H1 (cell line): ENCODE results near the gene SCN4A. TPM values are rescaled to one million over a fixed set of nuclear protein-coding genes. Genes with fewer than 3 reads are reported as not detected.

Experiments used
- CTCF ChIA-PET: fragments of 300-600 bp; sonication (Branson Sonifier 250); formaldehyde crosslinking; loops from one replicate; lab custom pipeline; 2021; ENCODE audit not compliant: partially characterized antibody; lab: Charles Lee
- POLR2A ChIA-PET: fragments of 300-600 bp; sonication (Branson Sonifier 250); formaldehyde crosslinking; loops from one replicate; lab custom pipeline; 2021; ENCODE audit warnings: inconsistent platforms; ENCODE audit not compliant: partially characterized antibody; lab: Charles Lee
- DNase-seq, 2 experiments: peaks; one replicate each; pipeline versions ENCODE4 v3.0.0 to v3.0.0-alpha.2; 2010 to 2022; ENCODE audit warnings: low spot score in 2 of 2, low read depth in 1 of 2, mixed read lengths in 1 of 2
- FAIRE-seq: peaks from 2 replicates; lab custom pipeline; 2011; peaks lifted over from hg19 to GRCh38; lab: Jason Lieb, UNC
- H2AFZ ChIP-seq: 2 replicates; pipeline ENCODE4 v1.8.1; 2012; ENCODE audit warnings: low read length, inconsistent platforms
- H2AK5ac ChIP-seq: 2 replicates; pipeline ENCODE4 v1.6.1; 2013; ENCODE audit warnings: low read depth, low read length
- H2BK120ac ChIP-seq: replicated peaks from 2 replicates; pipeline ENCODE3; 2013; ENCODE audit warnings: low read depth, low read length, inconsistent platforms
- H2BK12ac ChIP-seq: 2 replicates; pipeline ENCODE4 v1.6.1; 2013; ENCODE audit warnings: low read depth, low read length
- H2BK15ac ChIP-seq: 2 replicates; pipeline ENCODE4 v1.6.1; 2013; ENCODE audit warnings: low read length
- H2BK20ac ChIP-seq: 2 replicates; pipeline ENCODE4 v1.6.1; 2013; ENCODE audit warnings: low read length
- H2BK5ac ChIP-seq: 2 replicates; pipeline ENCODE4 v1.6.1; 2013; ENCODE audit warnings: low read depth, low read length
- H3K14ac ChIP-seq: 2 replicates; pipeline ENCODE4 v1.6.1; 2013; ENCODE audit warnings: inconsistent platforms; ENCODE audit not compliant: insufficient read length
- H3K18ac ChIP-seq: 2 replicates; pipeline ENCODE4 v1.6.1; 2013; ENCODE audit warnings: low read length; ENCODE audit errors: extremely low read depth
- H3K23ac ChIP-seq: 2 replicates; pipeline ENCODE4 v1.6.1; 2013; ENCODE audit warnings: inconsistent platforms; ENCODE audit not compliant: insufficient read length
- H3K23me2 ChIP-seq: 2 replicates; pipeline ENCODE4 v1.6.1; 2013; ENCODE audit warnings: low read depth, low read length
- H3K27ac ChIP-seq: 2 replicates; pipeline ENCODE4 v1.6.1; 2011; ENCODE audit warnings: low read depth, low read length, inconsistent platforms
- H3K27me3 ChIP-seq, 4 experiments: replicated peaks in 1 of 4; 1 replicate in 1 of 4; 2 replicates in 3 of 4; pipeline versions ENCODE4 v1.6.1 to v1.8.1; 2011 to 2013; ENCODE audit warnings: low read length in 3 of 4, mild to moderate bottlenecking in 3 of 4, inconsistent platforms in 2 of 4, mixed read lengths in 2 of 4, moderate library complexity in 1 of 4; ENCODE audit not compliant: control insufficient read depth in 3 of 4, insufficient read depth in 3 of 4; ENCODE audit errors: extremely low read depth in 1 of 4
- H3K36me3 ChIP-seq, 4 experiments: 2 replicates each; pipeline versions ENCODE4 v1.6.1 to v1.8.1; 2011 to 2013; ENCODE audit warnings: mild to moderate bottlenecking in 4 of 4, low read length in 3 of 4, moderate library complexity in 2 of 4, control low read depth in 1 of 4, inconsistent platforms in 1 of 4; ENCODE audit not compliant: insufficient read depth in 4 of 4, control insufficient read depth in 2 of 4
- H3K4ac ChIP-seq: replicated peaks from 2 replicates; pipeline ENCODE3; 2013; ENCODE audit warnings: low read length, low read depth, mixed read lengths, inconsistent platforms; ENCODE audit not compliant: insufficient read length
- H3K4me1 ChIP-seq, 4 experiments: replicated peaks in 1 of 4; 1 replicate in 1 of 4; 2 replicates in 3 of 4; pipeline versions ENCODE4 v1.6.1 to v1.8.1; 2011 to 2013; ENCODE audit warnings: low read length in 3 of 4, inconsistent platforms in 2 of 4, mixed read lengths in 1 of 4; ENCODE audit not compliant: insufficient read depth in 4 of 4, control insufficient read depth in 3 of 4
- H3K4me2 ChIP-seq, 2 experiments: 2 replicates each; pipeline versions ENCODE4 v1.6.1 to v1.8.1; 2011 to 2013; ENCODE audit warnings: low read depth in 2 of 2, low read length in 2 of 2, control low read depth in 1 of 2, inconsistent platforms in 1 of 2, mild to moderate bottlenecking in 1 of 2; ENCODE audit not compliant: insufficient read depth in 1 of 2
- H3K4me3 ChIP-seq, 4 experiments: fragments of 200-600, 300-600 bp in 1 of 4; sonication (generic), shearing (Covaris generic), sonication (Bioruptor Twin) in 1 of 4; 2 replicates each; pipeline versions ENCODE4 v1.5.1 to v1.8.1; 2011 to 2016; ENCODE audit warnings: low read length in 4 of 4, low read depth in 3 of 4, control low read depth in 2 of 4, inconsistent platforms in 2 of 4, mild to moderate bottlenecking in 2 of 4, mixed read lengths in 1 of 4, moderate library complexity in 1 of 4; ENCODE audit not compliant: insufficient read depth in 2 of 4; ENCODE audit errors: extremely low read depth in 1 of 4
- H3K56ac ChIP-seq: replicated peaks from 2 replicates; pipeline ENCODE3; 2013; ENCODE audit warnings: low read depth, mild to moderate bottlenecking, mixed read lengths, low read length, inconsistent platforms; ENCODE audit not compliant: insufficient read length
- H3K79me1 ChIP-seq: 2 replicates; pipeline ENCODE4 v1.6.1; 2013; ENCODE audit warnings: low read depth, low read length, control low read depth
- H3K79me2 ChIP-seq, 2 experiments: 2 replicates each; pipeline versions ENCODE4 v1.6.1 to v1.8.1; 2012 to 2013; ENCODE audit warnings: low read length in 2 of 2, mild to moderate bottlenecking in 2 of 2, inconsistent platforms in 1 of 2; ENCODE audit not compliant: insufficient read depth in 2 of 2, control insufficient read depth in 1 of 2
- H3K9ac ChIP-seq, 4 experiments: replicated peaks in 1 of 4; 1 replicate in 1 of 4; 2 replicates in 3 of 4; pipeline versions ENCODE4 v1.6.1 to v1.8.1; 2011 to 2013; ENCODE audit warnings: low read depth in 3 of 4, low read length in 3 of 4, control low read depth in 2 of 4, mild to moderate bottlenecking in 2 of 4, moderate library complexity in 2 of 4, inconsistent platforms in 1 of 4; ENCODE audit errors: extremely low read depth in 1 of 4
- H3K9me3 ChIP-seq, 2 experiments: 2 replicates each; pipeline versions ENCODE4 v1.6.1 to v1.8.1; 2012 to 2013; ENCODE audit warnings: mild to moderate bottlenecking in 2 of 2, moderate library complexity in 2 of 2, control low read depth in 1 of 2, inconsistent platforms in 1 of 2, low read depth in 1 of 2, low read length in 1 of 2, mixed read lengths in 1 of 2; ENCODE audit not compliant: insufficient read depth in 2 of 2
- H4K20me1 ChIP-seq, 2 experiments: replicated peaks in 1 of 2; 2 replicates each; pipeline versions ENCODE3 to v1.8.1; 2011 to 2013; ENCODE audit warnings: inconsistent platforms in 2 of 2, low read length in 2 of 2, mild to moderate bottlenecking in 1 of 2; ENCODE audit not compliant: insufficient read depth in 2 of 2, control insufficient read depth in 1 of 2
- H4K5ac ChIP-seq: 2 replicates; pipeline ENCODE4 v1.6.1; 2013; ENCODE audit warnings: low read length, low read depth, mixed read lengths, inconsistent platforms; ENCODE audit not compliant: insufficient read length
- H4K8ac ChIP-seq: 2 replicates; pipeline ENCODE4 v1.8.0; 2013; ENCODE audit warnings: mild to moderate bottlenecking, moderate library complexity, low read length, inconsistent platforms; ENCODE audit not compliant: insufficient read depth; ENCODE audit errors: extremely low read depth
- H4K91ac ChIP-seq: replicated peaks from 2 replicates; pipeline ENCODE3; 2013; ENCODE audit warnings: low read length, mixed read lengths, inconsistent platforms; ENCODE audit not compliant: insufficient read length
- CHD2 ChIP-seq: IDR thresholded peaks from 2 replicates; pipeline ENCODE4 v1.6.1; 2012; ENCODE audit warnings: low read length, improper control_type of control experiment
- EGR1 ChIP-seq: IDR thresholded peaks from 2 replicates; pipeline ENCODE4 v1.6.1; 2011; ENCODE audit warnings: low read depth, low read length, borderline replicate concordance
- GABPA ChIP-seq: IDR thresholded peaks from 2 replicates; pipeline ENCODE4 v1.6.1; 2011; ENCODE audit warnings: mild to moderate bottlenecking, low read length, moderate library complexity, borderline replicate concordance; ENCODE audit not compliant: insufficient read depth
- HDAC2 ChIP-seq, 2 experiments: fragments of 300-600 bp in 1 of 2; sonication (generic) in 1 of 2; IDR thresholded peaks; 2 replicates each; pipeline ENCODE4 v1.6.1; 2011 to 2012; ENCODE audit warnings: low read depth in 2 of 2, low read length in 2 of 2, mild to moderate bottlenecking in 2 of 2, moderate library complexity in 2 of 2, borderline replicate concordance in 1 of 2, inconsistent platforms in 1 of 2
- HDAC6 ChIP-seq: IDR thresholded peaks from one replicate; pipeline ENCODE4 v1.7.1; 2012; ENCODE audit warnings: low read depth, mild to moderate bottlenecking, inconsistent platforms, low read length, moderate library complexity
- JUN ChIP-seq: IDR thresholded peaks from 2 replicates; pipeline ENCODE4 v1.6.1; 2011; ENCODE audit warnings: low read depth, mild to moderate bottlenecking, improper control_type of control experiment, low read length
- PHF8 ChIP-seq: fragments of 200-600 bp; sonication (generic); conservative IDR thresholded peaks from 2 replicates; pipeline ENCODE4 v1.7.1; 2012; ENCODE audit warnings: low read depth, mild to moderate bottlenecking, inconsistent platforms, low read length, moderate library complexity
- POLR2AphosphoS5 ChIP-seq: IDR thresholded peaks from 2 replicates; pipeline ENCODE4 v1.6.1; 2011; ENCODE audit warnings: low read depth, low read length
- RNF2 ChIP-seq: fragments of 200-900, 300-1000 bp; sonication (generic); IDR thresholded peaks from 2 replicates; pipeline ENCODE4 v1.7.1; 2016; ENCODE audit warnings: borderline replicate concordance, low read depth, mild to moderate bottlenecking, antibody characterized with exemption, low read length; ENCODE audit not compliant: poor library complexity, severe bottlenecking; ENCODE audit errors: missing control alignments
- SAP30 ChIP-seq: fragments of 300-600 bp; sonication (generic); IDR thresholded peaks from 2 replicates; pipeline ENCODE4 v1.7.1; 2012; ENCODE audit warnings: low read length, moderate library complexity, mild to moderate bottlenecking, inconsistent platforms; ENCODE audit not compliant: insufficient read depth, insufficient replicate concordance
- SIN3A ChIP-seq, 2 experiments: IDR thresholded peaks in 1 of 2; conservative IDR thresholded peaks in 1 of 2; 2 replicates each; pipeline ENCODE4 v1.6.1; 2011 to 2012; ENCODE audit warnings: low read length in 2 of 2, improper control_type of control experiment in 1 of 2, low read depth in 1 of 2, mild to moderate bottlenecking in 1 of 2
- SP2 ChIP-seq: IDR thresholded peaks from 2 replicates; pipeline ENCODE4 v1.6.1; 2012; ENCODE audit warnings: mild to moderate bottlenecking, low read length, inconsistent platforms
- TEAD4 ChIP-seq: IDR thresholded peaks from 2 replicates; pipeline ENCODE4 v1.6.1; 2012; ENCODE audit warnings: low read depth, low read length, inconsistent platforms, mixed read lengths
- YY1 ChIP-seq: IDR thresholded peaks from 2 replicates; pipeline ENCODE4 v1.6.1; 2011; ENCODE audit warnings: low read depth, mild to moderate bottlenecking, low read length
- WGBS, 2 experiments: shearing (Covaris generic) in 1 of 2; methylation state at CpG; one replicate each; pipeline versions ENCODE4 v1.1.6 to v1.1.7; 2013 to 2015; ENCODE audit warnings: low lambda C conversion rate in 2 of 2, mixed read lengths in 2 of 2, inconsistent platforms in 1 of 2, low coverage in 1 of 2, missing lambda C conversion rate in 1 of 2; ENCODE audit not compliant: insufficient replicate concordance in 2 of 2, insufficient coverage in 1 of 2, insufficient read length in 1 of 2; ENCODE audit errors: extremely low coverage in 1 of 2, missing lambda C conversion rate in 1 of 2; 5-methylcytosine and 5-hydroxymethylcytosine counted together
- polyA plus RNA-seq, 7 experiments: library from polyadenylated mRNA; depleted of rRNA in 3 of 7; stranded (reverse) in 5 of 7; unstranded in 2 of 7; fragments of >200 nt in 5 of 7; fragments of 200-250 nt in 2 of 7; gene quantifications; 1 replicate in 5 of 7; 2 replicates in 1 of 7; 4 replicates in 1 of 7; pipeline versions ENCODE4 v1.2.1 to v1.2.3, GENCODE V29; 2011 to 2013; ENCODE audit warnings: missing spikeins in 2 of 7, mixed read lengths in 2 of 7
- total RNA-seq: library from RNA; stranded (reverse); fragmentation: NEBNext Ultra II Directional; extraction: Animal tissue kit (Norgen Biotek cat#: 25700); gene quantifications from 2 replicates; pipeline ENCODE4 v1.2.1, GENCODE V29; 2021

SCN4A gene
- total and polyA plus RNA-seq, 2 of the 8 experiments (the other 6 are each of a cell fraction or from before 2014, with no cell fraction given) = 5.0 to 8.5 TPM

- no peak overlapping the region for H3K4me2 ChIP-seq
- no peak overlapping the region for H3K23ac ChIP-seq
- no peak overlapping the region for H3K14ac ChIP-seq
- H2BK5ac ChIP-seq = no peak overlapping the region
- H3K27ac ChIP-seq = no peak overlapping the region
- H2AFZ ChIP-seq = no peak overlapping the region
- no peaks in the 10 kb centered on the region for H3K79me1 ChIP-seq
- peaks cover 0 to 4% (median under 1%) of the 10 kb centered on the region in 4 experiments; a peak in 2 of 7 replicates for H3K4me1 ChIP-seq
- H4K5ac ChIP-seq = no peak overlapping the region
- H3K27me3 ChIP-seq = no peaks in the 10 kb centered on the region
- H3K18ac ChIP-seq = no peak overlapping the region
- ChIA-PET POLR2A (no interaction called here), CTCF (interaction anchor here (0.8 to 11.2 kb wide), 24 partner anchors 9 to 192 kb away, joined by 3 to 270 read pairs (median 12); partner anchors contain the start of genes CD79B, CSH1, GH1 and GH2)
- H3K4me3 ChIP-seq = no peak overlapping the region
- no peak overlapping the region for H4K8ac ChIP-seq
- H3K79me2 ChIP-seq = no peaks in the 10 kb centered on the region
- DNase-seq (no peak), FAIRE-seq (no peak)
- no peaks in the 10 kb centered on the region for H3K36me3 ChIP-seq
- H2BK120ac ChIP-seq = no peak overlapping the region
- H2AK5ac ChIP-seq = no peak overlapping the region
- no peak overlapping the region for H4K91ac ChIP-seq
- no peak overlapping the region for H3K56ac ChIP-seq
- H3K4ac ChIP-seq = no peak overlapping the region
- H2BK20ac ChIP-seq = no peak overlapping the region
- H3K9ac ChIP-seq = no peak overlapping the region
- H2BK12ac ChIP-seq = no peak overlapping the region
- WGBS, 2 experiments = 89% methylated on average over 13 of the region's 14 CpGs; no CpG with 5 or more reads in 1 of the 2 experiments
- no peaks in the 10 kb centered on the region for H3K23me2 ChIP-seq
- H3K9me3 ChIP-seq = no peaks in the 10 kb centered on the region
- no peaks in the 10 kb centered on the region for H4K20me1 ChIP-seq
- H2BK15ac ChIP-seq = no peak overlapping the region
- TF ChIP-seq GABPA = no peak
- TF ChIP-seq EGR1 = no peak
- TF ChIP-seq SAP30 = no peak
- no peak for TF ChIP-seq POLR2AphosphoS5
- TF ChIP-seq YY1 = no peak
- TF ChIP-seq HDAC6 = no peak
- TF ChIP-seq CHD2 = no peak
- no peak for TF ChIP-seq HDAC2 (IDR thresholded peaks at IDR 0.05; ENCODE audit: borderline replicate concordance in 1 of 2, low read depth in 2 of 2, low read length in 2 of 2)
- no peak for TF ChIP-seq TEAD4
- no peak for TF ChIP-seq JUN
- no peak for TF ChIP-seq SP2
- TF ChIP-seq SIN3A (conservative IDR thresholded peaks at IDR 0.05 in 1 of 2, IDR thresholded peaks at IDR 0.05 in 1 of 2; ENCODE audit: low read depth in 1 of 2, low read length in 2 of 2) = no peak
- TF ChIP-seq PHF8 = no peak
- TF ChIP-seq RNF2 = no peak
Measured at GRCh38 chr17:63910096-63910495, 62.6 kb downstream of the SCN4A start.
